OCI-M2 (cell line): ENCODE measurements around the gene CDK11B.
A peak's percentile ranks its signal among the peaks of the same experiment; 100 is the strongest.
"Not testable (repeated sequence)": the region's sequence is repeated elsewhere in the genome, so short reads cannot be mapped to it uniquely, and the experiment has no call there.

ENCODE experiments used
- DNase-seq: peaks from one replicate; lab custom pipeline; 2025; ENCODE audit not compliant: unreplicated experiment; lab: John Stamatoyannopoulos, UW

Gene CDK11B

GRCh38 chr1:1658583-1659549 is at the start of gene CDK11B:
CDK11B (minus strand) TSS chr1:1659004; CDS start chr1:1657485, 1,519 bp downstream.
- peak; percentile 50 for DNase-seq

DNA sequence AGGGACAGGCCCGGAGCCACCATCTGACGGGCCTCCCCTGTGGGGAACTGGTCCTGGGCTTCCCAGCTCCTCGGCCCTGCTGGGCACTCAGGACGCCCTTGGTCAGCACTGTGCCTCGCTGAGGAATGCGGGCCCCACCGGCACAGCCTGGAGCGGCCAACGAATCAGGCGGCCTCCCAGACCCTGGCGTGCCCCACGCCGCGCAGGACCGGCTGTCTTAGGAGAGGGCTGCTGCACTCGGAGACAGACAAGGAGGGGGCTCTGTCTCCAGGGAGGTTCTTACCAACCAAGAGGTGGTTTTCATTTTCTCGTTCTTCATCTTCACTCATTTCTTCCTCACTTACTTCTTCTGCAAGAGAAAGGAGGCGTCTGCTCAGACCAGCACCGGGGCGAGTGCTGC is 49.1 kb upstream of the CDK11B start:
- DNase-seq = not testable (repeated sequence)

- DNase-seq = not testable (repeated sequence)
Measured at GRCh38 chr1:1707241-1707640, 48.4 kb upstream of the CDK11B start.

DNA sequence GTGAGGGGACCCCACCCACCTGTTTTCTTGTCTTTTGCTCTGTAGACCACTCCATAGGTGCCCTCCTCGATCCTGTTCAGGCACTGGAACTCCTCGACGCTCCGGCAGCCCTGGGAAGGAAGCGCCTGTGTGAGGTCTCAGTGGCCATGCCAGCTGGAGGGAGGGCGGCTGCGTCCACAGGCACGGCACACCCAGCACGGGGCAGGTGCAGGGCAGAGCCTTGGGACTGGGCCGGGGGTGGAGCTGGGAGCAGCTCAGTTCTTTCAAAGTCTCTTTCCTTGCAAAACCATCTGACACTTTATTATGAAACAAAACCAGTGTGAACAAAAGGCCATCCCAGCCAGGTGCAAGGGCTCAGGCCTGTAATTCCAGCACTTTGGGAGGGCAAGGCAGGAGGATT is 46.8 kb upstream of the CDK11B start:
- not testable (repeated sequence) for DNase-seq

DNA sequence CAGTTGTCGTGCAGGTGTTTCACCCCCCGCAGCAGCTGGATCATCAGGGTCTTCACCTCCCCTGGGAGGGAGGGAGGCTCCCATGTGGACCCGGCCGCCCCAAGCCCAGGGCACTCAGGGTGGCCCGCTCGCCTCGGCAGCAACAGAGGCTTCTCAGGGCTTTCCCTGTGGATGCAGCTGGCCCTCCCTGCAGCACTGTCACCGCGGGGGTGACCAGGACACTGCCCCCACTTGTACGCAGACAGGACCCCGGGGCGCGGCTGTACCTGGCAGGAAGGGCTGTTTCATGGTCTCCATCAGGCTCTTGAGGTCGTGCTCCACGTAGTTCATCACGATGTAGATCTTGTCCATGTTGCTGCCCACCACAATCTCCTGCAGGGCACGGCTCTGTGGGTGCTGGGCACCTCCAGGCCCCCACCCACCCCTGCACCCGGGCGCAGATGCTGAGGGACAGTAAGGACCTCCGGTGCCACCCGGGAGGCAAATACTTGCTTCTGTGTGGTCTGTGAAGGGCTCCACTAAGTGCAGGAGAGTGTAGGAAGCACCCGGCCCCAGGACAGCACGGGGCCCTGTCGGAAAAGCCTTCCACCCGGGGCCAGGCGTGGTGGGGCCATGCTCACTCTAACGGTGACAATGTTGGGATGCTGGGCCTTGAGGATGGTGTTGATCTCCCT is 45.6 kb upstream of the CDK11B start:
- DNase-seq = not testable (repeated sequence)

DNA sequence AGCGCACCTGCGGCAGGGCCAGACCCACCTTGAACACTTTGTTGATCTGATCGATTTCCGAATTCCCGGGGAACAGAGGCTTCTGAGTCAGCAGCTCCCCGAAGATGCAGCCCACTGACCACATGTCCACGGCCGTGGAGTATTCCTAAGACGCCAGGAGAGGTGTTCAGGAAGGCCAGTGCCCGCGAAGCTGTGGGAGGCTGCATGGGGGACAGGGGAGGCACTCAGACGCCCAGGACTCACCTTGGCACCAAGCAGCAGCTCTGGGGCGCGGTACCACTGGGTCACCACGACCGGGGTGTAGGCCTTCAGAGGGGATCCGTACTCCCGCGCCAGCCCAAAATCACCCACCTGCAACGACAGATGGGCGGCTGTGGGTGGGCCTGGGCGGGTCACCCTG is 45.0 kb upstream of the CDK11B start:
- no peak for DNase-seq

DNA sequence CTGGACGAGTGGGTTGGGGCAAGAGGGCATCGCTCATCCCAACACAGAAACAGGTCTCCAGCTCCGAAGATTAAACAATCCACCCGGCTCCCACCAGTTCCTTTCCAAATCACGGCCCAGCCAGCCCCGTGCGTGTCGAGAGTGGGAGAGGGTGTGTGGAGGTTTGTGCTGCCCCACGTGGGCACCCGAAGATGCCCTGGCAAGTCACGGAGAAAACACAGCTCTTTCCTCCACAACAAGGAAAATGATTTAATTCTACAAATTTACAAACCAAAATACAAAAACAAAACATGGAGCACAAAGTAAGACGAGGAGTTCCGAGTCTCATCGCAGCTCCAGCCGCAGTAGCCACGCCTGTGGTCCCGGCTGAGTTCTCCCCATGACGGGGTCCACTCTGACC is 43.7 kb upstream of the CDK11B start:
- DNase-seq = not testable (repeated sequence)

GRCh38 chr1:1700557-1700956 is 41.8 kb upstream of the CDK11B start:
- DNase-seq = not testable (repeated sequence)

DNA sequence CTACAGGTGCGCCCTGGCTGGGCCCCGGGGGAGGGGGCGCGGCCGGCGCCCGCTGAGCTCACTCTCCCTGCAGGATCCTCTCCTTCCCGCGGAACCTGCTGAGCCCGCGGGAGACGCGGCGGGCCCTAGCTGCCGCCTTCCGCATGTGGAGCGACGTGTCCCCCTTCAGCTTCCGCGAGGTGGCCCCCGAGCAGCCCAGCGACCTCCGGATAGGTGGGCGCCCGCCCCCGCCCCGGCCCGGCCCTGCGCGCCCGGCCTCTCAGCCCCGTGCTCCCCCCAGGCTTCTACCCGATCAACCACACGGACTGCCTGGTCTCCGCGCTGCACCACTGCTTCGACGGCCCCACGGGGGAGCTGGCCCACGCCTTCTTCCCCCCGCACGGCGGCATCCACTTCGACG is 41.3 kb upstream of the CDK11B start:
- DNase-seq = not testable (repeated sequence)

DNA sequence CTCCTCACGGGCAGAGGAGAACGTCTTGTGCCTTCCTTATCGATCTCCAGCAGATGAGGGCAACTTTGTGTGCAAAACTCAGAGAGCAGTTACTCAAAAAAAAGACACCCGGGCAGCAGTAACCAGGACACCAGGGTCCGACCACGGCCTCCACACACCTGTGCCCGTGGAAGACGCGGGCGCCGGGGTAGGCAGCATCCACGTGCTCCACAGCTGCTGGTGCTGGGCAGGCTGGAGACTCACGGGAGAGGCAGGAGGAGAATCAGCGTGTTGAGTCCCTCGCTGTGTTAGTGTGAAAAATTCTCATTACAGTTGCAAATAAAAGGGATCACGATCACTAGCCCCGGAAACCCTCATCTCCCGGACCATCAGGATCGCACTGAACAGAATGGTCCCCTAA is 40.3 kb upstream of the CDK11B start:
- not testable (repeated sequence) for DNase-seq

- not testable (repeated sequence) for DNase-seq
Measured at GRCh38 chr1:1697358-1698183, 38.8 kb upstream of the CDK11B start.

DNA sequence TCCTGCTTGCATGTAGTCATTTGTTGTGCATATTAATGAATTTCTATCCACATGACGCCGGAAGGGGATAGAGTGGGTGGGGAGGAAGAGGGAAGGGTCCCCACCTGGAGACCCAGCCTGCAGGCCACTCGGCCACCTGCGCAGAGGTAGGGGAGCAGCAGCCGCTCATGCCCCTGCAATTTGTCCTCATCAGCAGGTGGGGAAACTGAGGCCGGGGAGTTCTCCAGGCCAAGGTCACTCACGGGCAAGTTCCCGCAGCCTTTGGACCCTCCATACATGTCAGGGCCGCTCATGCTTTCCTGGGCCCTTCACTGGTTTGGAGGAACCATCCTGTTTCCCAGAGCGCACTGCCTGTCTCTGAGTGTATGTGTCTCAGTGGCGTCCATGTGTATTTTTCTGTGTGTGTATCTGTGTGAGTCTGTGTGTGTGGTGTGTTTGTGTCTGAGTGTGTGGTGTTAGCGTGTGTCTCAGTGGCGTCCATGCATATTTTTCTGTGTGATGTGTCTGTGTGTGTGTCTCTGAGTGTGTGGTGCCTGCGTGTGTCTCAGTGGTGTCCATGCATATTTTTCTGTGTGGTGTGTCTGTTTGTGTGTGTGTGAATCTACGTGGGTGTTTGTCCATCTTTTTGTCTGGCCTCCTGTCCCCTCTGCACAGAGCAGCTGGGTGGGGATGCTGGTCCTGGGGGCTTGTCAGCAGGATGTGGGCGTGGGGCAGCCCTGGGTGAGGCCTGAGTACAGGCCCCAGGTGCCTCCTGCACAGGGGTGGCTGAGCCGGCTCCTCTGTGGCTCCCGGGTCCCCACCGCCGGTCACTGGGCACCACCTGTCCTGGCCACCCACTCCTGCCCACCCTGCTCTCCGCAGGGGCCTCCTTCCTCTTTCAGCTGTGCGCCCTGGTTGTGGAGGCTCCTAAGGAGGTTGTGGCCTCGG is 37.9 kb upstream of the CDK11B start:
- not testable (repeated sequence) for DNase-seq

DNA sequence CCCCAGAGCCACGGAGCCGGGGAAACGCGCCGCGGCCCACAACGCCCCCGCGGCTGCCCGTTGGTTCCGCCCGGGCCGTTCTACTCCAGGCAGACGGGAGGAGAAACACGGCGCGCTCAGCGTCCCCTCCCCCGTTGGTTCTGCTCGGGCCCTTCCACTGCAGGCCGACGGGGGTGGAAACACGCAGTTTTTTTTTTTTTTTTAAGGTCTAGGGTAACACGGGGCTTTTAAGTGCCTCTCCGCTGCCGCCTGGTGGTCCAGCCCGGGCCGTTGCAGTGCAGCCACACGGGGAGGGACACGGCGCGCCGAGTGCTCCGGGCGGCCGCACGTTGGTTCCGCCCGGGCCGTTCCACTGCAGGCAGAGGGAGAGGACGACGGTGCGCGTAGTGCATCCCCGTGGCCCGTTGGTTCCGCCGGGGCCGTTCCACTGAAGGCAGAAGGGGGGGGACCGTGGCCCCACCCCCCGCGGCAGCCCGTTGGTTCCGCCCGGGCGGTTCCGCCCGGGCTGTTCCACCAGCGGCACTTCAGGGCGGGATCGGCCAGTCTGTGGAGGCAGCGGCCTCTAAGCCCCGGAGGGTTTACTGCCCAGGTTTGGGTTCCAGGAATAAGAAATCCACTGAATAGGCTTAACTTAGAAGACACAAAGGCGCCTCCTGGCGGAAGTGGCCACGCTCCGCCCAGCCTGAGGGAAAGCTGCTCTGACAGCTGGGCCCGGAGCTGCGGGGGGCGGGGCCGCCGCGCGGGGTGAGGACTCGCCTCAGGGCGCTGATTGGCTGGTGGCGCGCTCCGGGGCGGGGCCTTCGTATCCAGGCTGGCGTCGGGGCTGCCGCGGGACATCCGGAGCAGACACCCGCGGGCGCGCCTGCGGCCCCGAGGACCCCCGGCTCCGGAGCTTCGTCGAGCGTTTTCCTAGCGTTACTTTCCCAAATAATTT is 34.2 kb upstream of the CDK11B start, which contains the start of gene SLC35E2B:
TSS of gene SLC35E2B (minus strand) at position 82 of the 934 bp plus-strand sequence. CDS start 16,096 bp downstream, outside the sequence.
- peak; percentile 15 for DNase-seq

- not testable (repeated sequence) for DNase-seq
Measured at GRCh38 chr1:1692324-1692713, 33.5 kb upstream of the CDK11B start.

DNA sequence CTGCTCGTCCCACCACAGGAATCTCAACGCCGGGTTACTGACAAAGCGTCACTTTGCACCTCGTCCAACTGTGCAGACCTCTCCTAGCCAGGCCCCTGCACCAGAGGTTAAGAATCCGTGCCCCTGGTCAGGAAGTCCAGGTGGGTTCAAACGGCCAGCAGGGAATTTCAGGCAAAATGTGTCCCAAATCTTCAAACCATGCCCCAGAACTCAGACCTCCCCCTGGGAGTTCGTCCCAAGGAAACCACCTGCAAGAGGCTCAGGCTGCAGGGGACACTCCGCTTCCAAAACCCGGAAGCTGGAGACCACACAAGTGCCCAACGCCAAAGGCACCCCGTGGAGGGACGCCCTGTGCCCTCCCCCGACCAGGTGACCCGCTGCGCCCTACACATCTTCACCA is 32.6 kb upstream of the CDK11B start:
- not testable (repeated sequence) for DNase-seq

DNA sequence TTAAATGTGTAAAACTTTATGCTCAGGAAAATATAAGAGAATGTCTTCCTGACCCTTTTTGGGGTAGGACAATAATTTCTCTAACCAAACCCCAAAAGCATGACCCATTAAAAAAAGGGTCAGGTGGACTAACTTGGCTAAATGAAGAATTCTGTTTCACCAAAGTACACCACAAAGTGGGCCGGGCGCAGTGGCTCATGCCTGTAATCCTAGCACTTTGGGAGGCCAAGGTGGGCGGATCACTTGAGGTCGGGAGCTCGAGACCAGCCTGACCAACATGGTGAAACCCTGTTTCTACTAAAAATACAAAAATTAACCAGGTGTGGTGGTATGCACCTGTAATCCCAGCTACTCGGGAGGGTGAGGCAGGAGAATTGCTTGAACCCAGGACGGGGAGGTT is 30.7 kb upstream of the CDK11B start:
- not testable (repeated sequence) for DNase-seq

DNA sequence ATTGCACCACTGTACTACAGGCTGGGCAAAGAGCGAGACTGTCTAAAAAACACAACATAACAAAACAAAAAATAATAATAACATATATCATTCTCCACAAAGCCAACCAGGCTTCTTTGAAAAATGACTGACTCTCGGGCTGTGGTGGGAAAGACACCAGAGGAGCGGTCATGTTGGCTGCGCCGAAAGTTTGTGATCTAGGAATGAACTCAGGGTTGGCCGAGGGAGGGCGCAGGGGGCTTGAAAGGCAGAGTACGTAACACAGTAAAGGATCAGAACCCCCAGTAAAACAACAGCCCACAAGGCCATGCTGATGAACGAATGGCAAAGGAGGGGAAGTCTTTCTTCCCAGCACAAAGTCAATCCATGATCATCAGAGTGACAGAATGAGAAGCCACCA is 29.0 kb upstream of the CDK11B start:
- DNase-seq = no peak

DNA sequence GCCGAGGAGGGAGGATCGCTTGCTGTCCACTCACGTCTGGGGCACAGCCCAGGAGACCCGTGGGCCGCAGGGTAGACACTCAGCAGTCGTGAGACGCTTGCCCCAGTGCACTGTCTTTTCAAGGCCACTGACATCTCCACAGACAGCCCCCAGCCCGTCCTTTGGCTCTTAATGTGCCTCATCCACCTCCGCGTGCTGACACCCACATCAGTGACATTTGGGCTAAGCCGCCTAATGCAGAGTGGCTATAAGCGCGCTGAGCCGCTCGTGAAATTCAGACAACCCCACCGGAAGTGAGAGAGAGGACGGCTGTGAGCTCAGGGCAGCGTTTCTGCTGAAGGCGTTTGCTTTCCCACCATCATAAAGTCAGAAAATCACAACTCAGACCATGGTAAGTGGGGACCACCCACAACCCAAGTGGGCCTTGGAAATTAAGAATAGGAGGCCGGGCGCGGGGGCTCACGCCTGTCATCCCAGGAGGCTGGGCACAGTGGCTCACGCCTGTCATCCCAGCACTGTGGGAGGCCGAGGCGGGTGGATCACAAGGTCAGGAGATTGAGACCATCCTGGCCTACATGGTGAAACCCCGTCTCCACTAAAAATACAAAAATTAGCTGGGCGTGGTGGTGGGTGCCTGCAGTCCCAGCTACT is 25.4 kb upstream of the CDK11B start:
- DNase-seq = no peak
